Naive B cell (primary cell): ENCODE measurements around the gene TRAF4. TPM values are rescaled to one million over a fixed set of nuclear protein-coding genes. Genes with fewer than 3 reads are reported as not detected.
"Not testable (repeated sequence)": the region's sequence is repeated elsewhere in the genome, so short reads cannot be mapped to it uniquely, and the experiment has no call there.

ENCODE experiments used
- ATAC-seq, 2 donors: fragments of 150-1000 bp; cut with Tn5 transposase; 2 replicates each; pipeline ENCODE4 v1.10.0; 2021; ENCODE audit warnings: low read depth in 2 of 2, mild to moderate bottlenecking in 2 of 2, moderate library complexity in 2 of 2
- DNase-seq: peaks from one replicate; pipeline ENCODE4 v3.0.0; 2022
- H3K27ac Mint-ChIP-seq, 6 donors: one replicate each; pipeline ENCODE4 v1.8.0; 2020 to 2022; ENCODE audit warnings: mild to moderate bottlenecking in 6 of 6, mixed read lengths in 6 of 6, moderate library complexity in 5 of 6, inconsistent platforms in 2 of 6
- H3K27me3 Mint-ChIP-seq, 3 donors: one replicate each; pipeline ENCODE4 v1.8.0; 2021 to 2022; ENCODE audit warnings: mixed read lengths in 3 of 3, mild to moderate bottlenecking in 1 of 3
- H3K36me3 Mint-ChIP-seq, 2 donors: one replicate each; pipeline ENCODE4 v1.8.0; 2020 to 2022; ENCODE audit warnings: mixed read lengths in 2 of 2, inconsistent platforms in 1 of 2, mild to moderate bottlenecking in 1 of 2
- H3K4me1 Mint-ChIP-seq, 3 donors: one replicate each; pipeline ENCODE4 v1.8.0; 2020 to 2022; ENCODE audit warnings: mixed read lengths in 3 of 3, inconsistent platforms in 1 of 3, mild to moderate bottlenecking in 1 of 3, moderate library complexity in 1 of 3
- H3K4me3 Mint-ChIP-seq, 8 donors: one replicate each; pipeline ENCODE4 v1.8.0; 2020 to 2022; ENCODE audit warnings: mild to moderate bottlenecking in 8 of 8, mixed read lengths in 8 of 8, moderate library complexity in 8 of 8, inconsistent platforms in 2 of 8
- H3K9me3 Mint-ChIP-seq, 7 donors: one replicate each; pipeline ENCODE4 v1.8.0; 2020 to 2022; ENCODE audit warnings: mixed read lengths in 7 of 7, mild to moderate bottlenecking in 5 of 7, inconsistent platforms in 2 of 7, moderate library complexity in 1 of 7
- polyA plus RNA-seq, 6 donors: library from polyadenylated mRNA; unstranded; fragments of 300-500 nt; fragmentation: Illumina TruSeq; gene quantifications; one replicate each; pipeline ENCODE4 v1.2.3, GENCODE V29; 2021; ENCODE audit warnings: low read depth in 6 of 6

Gene TRAF4
- polyA plus RNA-seq, 6 donors from 2014 or later: 5.4 to 17.1 (median 12.0) TPM

GRCh38 chr17:28726627-28727491 lies 17.0 kb upstream of the TRAF4 start:
- ATAC-seq: peak; percentile 29 to 30
- Mint-ChIP-seq H3K4me1 (peaks cover 52 to 68% (median 58%) of the 10 kb centered on the region in 3 donors), H3K9me3 (no peaks in the 10 kb centered on the region), H3K27me3 (no peaks in the 10 kb centered on the region), H3K27ac (peak overlapping the region; percentile 99 to 100 (median 100)), H3K36me3 (peaks cover 6 to 10% of the 10 kb centered on the region in 2 donors), H3K4me3 (peak overlapping the region; percentile 95 to 100 (median 97))
- peak; percentile 89 for DNase-seq

DNA sequence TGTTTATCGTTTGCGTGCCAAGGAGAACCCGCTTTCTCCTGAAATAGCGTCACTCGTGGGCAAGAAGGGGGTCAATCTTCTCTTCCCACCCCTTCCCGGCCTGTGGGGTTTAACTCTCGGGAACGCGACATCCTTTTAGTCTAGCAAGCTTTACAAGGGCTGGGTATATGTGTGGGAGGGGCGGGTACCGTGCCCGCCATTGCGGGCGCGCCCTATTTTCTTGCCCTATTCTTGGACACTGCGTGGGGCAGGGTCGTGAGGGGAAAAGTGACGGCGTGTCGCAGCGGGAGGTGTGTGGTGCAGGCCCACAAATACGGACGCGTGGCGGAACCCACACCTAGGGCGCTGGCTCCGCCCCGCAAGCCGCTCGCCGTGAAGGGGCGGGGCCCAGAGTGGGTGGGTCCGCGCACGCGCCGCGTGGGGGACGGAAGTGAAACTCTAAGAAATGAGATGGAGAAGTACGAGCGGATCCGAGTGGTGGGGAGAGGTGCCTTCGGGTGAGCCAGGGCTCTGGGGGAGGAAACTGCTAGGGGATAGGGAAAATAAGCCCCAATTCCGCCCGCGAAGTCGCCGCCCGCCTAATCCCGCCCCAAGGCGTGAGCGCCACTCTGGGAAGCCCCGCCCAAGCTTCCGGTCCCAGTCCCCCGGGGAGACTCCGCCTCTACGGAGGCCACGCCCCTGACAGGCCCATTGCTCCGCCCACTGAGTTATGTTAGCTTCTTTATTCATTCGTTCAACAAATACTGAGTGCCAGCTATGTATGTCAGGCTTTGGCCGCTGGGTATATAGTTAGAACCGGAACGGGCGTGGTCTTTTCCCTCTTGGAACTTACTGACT lies 15.2 kb upstream of the TRAF4 start, which contains the start of gene NEK8:
TSS of gene NEK8 (plus strand) at position 425 of the 837 bp plus-strand sequence. CDS start at position 451, 26 bp downstream.
- peak; percentile 99 for DNase-seq
- peak within 1 kb of the TSS; percentile 95 to 100 (median 97) for H3K4me3 Mint-ChIP-seq
- H3K4me1 Mint-ChIP-seq: peaks cover 55 to 61% (median 57%) of the 10 kb centered on the region in 3 donors
- ATAC-seq: peak; percentile 62 to 64
- no peaks in the 10 kb centered on the region for H3K27me3 Mint-ChIP-seq
- no peaks in the 10 kb centered on the region for H3K9me3 Mint-ChIP-seq
- peak within 1 kb of the TSS; percentile 99 to 100 (median 100) for H3K27ac Mint-ChIP-seq
- peaks cover 6 to 10% of the 10 kb centered on the region in 2 donors for H3K36me3 Mint-ChIP-seq

- Mint-ChIP-seq H3K4me1 (peaks cover 47 to 62% (median 62%) of the 10 kb centered on the region in 3 donors), H3K4me3 (peak overlapping the region in 5 of 8 donors; percentile 18 to 100 (median 97)), H3K27ac (peak overlapping the region in 5 of 6 donors; percentile 17 to 100 (median 82)), H3K27me3 (no peaks in the 10 kb centered on the region), H3K9me3 (no peaks in the 10 kb centered on the region), H3K36me3 (no peaks in the 10 kb centered on the region)
- ATAC-seq (no peak), DNase-seq (no peak)
Observed at GRCh38 chr17:28729950-28730330, 13.9 kb upstream of the TRAF4 start.

DNA sequence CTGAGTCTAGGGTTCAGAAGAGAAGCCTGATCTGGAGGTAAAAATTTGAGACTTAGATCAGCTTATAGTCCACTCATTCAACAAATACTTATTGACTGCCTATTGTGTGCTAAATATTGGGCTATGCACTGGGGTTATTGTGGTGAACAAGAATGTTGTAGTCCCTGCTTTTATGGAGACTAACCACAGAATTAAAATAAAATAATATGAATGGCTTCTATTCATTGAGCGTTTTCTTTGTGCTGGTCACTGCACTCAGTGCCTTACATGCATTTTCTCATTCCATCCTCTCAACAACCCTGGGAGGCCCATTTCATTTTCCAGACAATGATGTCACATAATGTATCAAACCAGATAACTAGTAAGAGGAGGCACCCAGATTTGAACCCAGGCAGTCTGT lies 10.5 kb upstream of the TRAF4 start:
- peaks cover 26 to 69% (median 58%) of the 10 kb centered on the region in 3 donors for H3K4me1 Mint-ChIP-seq

DNA sequence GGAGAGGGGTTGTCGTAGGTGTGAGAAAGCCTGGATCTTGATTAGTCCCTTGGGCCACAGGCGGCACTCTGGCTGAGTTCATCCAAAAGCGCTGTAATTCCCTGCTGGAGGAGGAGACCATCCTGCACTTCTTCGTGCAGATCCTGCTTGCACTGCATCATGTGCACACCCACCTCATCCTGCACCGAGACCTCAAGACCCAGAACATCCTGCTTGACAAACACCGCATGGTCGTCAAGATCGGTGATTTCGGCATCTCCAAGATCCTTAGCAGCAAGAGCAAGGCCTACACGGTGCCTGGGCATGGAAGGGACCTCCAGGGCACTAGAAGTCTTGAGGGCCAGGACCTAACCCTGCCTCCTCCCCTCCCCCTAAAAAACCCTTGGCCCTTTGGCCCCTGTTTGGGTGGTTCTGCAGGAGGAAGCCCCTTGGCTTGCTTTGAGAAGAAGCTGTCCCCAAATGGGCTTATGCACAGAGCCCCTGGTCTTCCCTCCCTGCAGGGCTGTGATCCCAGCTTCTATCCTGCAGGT lies 9.0 kb upstream of the TRAF4 start:
- DNase-seq: no peak

More for the DNA sequence above, 10.5 kb upstream of the TRAF4 start:
- DNase-seq (no peak), ATAC-seq (no peak)
- Mint-ChIP-seq H3K27me3 (no peaks in the 10 kb centered on the region), H3K27ac (peak overlapping the region in 2 of 6 donors; percentile 22 to 54), H3K9me3 (no peaks in the 10 kb centered on the region), H3K4me3 (peak overlapping the region in 3 of 8 donors; percentile 13 to 51 (median 37)), H3K36me3 (peaks cover 0 to under 1% of the 10 kb centered on the region in 2 donors)

DNA sequence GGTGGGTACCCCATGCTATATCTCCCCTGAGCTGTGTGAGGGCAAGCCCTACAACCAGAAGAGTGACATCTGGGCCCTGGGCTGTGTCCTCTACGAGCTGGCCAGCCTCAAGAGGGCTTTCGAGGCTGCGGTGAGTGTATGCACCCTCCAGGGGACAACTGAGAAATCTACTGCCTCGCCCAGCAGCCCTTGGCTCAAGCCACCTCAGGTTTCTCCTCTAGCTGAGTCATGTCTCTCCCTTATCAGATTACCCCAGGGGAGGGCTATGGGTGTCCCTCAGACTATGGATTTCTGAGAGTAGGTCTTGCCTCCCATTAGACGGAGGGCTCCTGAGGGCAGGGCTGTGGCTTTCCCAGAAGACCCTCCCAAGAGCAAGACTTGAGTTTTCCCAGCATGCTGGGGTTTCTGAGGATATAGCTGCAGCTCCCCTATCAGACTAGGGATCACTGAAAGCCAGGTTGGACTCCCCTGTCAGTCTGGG lies 8.5 kb upstream of the TRAF4 start:
- Mint-ChIP-seq H3K4me3 (peak overlapping the region in 2 of 8 donors; percentile 3 to 47), H3K4me1 (peaks cover 27 to 72% (median 60%) of the 10 kb centered on the region in 3 donors), H3K27me3 (no peaks in the 10 kb centered on the region), H3K9me3 (peaks cover 0 to 2% (median 0%) of the 10 kb centered on the region in 7 donors), H3K36me3 (peaks cover 0 to 4% of the 10 kb centered on the region in 2 donors), H3K27ac (peak overlapping the region in 2 of 6 donors; percentile 29 to 49)
- DNase-seq: no peak
- ATAC-seq: no peak

More for the DNA sequence above, 9.0 kb upstream of the TRAF4 start:
- no peak for ATAC-seq
- Mint-ChIP-seq H3K27me3 (no peaks in the 10 kb centered on the region), H3K36me3 (peaks cover 0 to 4% of the 10 kb centered on the region in 2 donors), H3K4me1 (peaks cover 27 to 70% (median 60%) of the 10 kb centered on the region in 3 donors), H3K4me3 (peak overlapping the region in 2 of 8 donors; percentile 3 to 51), H3K9me3 (peaks cover 0 to 2% (median 0%) of the 10 kb centered on the region in 7 donors), H3K27ac (peak overlapping the region in 3 of 6 donors; percentile 29 to 69 (median 49))

DNA sequence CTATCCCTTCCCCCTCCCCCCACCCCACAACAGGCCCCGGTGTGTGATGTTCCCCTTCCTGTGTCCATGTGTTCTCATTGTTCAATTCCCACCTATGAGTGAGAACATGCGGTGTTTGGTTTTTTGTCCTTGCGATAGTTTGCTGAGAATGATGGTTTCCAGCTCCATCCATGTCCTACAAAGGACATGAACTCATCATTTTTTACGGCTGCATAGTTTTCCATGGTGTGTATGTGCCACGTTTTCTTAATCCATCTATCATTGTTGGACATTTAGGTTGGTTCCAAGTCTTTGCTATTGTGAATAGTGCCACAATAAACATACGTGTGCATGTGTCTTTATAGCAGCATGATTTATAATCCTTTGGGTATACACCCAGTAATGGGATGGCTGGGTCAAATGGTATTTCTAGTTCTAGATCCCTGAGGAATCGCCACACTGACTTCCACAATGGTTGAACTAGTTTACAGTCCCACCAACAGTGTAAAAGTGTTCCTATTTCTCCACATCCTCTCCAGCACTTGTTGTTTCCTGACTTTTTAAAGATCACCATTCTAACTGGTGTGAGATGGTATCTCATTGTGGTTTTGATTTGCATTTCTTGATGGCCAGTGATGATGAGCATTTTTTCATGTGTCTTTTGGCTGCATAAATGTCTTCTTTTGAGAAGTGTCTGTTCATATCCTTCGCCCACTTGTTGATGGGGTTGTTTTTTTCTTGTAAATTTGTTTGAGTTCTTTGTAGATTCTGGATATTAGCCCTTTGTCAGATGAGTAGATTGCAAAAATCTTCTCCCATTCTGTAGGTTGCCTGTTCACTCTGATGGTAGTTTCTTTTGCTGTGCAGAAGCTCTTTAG lies 7.7 kb upstream of the TRAF4 start:
- ATAC-seq, H3K27me3 Mint-ChIP-seq, H3K36me3 Mint-ChIP-seq, DNase-seq, H3K9me3 Mint-ChIP-seq: not testable (repeated sequence)
- peak overlapping the region in 1 of 8 donors; percentile 15 for H3K4me3 Mint-ChIP-seq
- H3K27ac Mint-ChIP-seq: peak overlapping the region in 3 of 6 donors; percentile 52 to 100 (median 99)
- peaks cover 36 to 75% (median 69%) of the 10 kb centered on the region in 3 donors for H3K4me1 Mint-ChIP-seq

DNA sequence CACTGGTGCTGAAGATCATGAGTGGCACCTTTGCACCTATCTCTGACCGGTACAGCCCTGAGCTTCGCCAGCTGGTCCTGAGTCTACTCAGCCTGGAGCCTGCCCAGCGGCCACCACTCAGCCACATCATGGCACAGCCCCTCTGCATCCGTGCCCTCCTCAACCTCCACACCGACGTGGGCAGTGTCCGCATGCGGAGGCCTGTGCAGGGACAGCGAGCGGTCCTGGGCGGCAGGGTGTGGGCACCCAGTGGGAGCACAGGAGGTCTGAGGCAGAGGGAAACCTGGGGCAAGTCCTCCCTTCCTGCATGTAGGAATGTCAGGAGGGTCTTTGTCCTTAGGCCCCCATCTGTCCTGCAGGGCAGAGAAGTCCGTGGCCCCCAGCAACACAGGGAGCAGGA lies 6.5 kb upstream of the TRAF4 start:
- Mint-ChIP-seq H3K27me3 (no peaks in the 10 kb centered on the region), H3K36me3 (peaks cover 0 to 4% of the 10 kb centered on the region in 2 donors), H3K9me3 (peaks cover 0 to 2% (median 0%) of the 10 kb centered on the region in 7 donors), H3K4me3 (peak overlapping the region in 7 of 8 donors; percentile 30 to 81 (median 64)), H3K27ac (peak overlapping the region; percentile 79 to 100 (median 100)), H3K4me1 (peaks cover 43 to 83% (median 80%) of the 10 kb centered on the region in 3 donors)
- DNase-seq (no peak), ATAC-seq (no peak)

DNA sequence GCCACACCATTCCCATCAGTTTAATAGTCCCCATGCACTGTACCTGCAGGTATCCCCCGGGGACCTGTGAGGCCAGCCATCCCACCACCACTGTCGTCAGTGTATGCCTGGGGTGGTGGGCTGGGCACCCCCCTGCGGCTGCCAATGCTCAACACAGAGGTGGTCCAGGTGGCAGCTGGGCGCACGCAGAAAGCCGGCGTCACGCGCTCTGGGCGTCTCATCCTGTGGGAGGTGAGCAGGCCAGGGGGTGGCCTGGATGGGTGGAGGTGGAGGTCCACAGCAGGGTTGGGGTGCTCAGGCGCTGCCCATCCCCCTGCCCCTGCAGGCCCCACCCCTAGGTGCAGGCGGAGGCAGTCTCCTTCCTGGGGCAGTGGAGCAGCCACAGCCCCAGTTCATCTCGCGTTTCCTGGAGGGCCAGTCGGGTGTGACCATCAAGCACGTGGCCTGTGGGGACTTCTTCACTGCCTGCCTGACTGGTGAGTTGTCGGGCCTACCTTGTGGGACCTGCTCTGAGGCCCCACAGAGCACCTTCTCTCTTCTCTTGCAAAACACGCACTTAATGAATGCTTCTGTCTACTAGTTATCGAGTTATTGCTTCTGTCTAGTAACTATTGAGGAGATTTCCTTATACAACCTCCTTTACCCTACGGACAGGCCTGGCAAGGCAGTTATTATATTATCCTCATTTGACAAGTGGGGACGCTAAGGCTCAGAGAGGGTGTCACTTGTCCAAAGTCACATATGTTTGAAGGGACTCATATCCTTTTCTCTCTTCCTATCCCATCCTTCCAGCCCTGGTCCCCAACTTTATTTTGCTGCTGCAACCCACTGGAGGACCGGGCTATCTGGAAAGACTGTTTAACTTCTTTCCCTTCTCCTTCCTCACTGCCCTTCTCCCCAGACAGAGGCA lies 5.8 kb upstream of the TRAF4 start:
- DNase-seq: peak; percentile 88
- peak; percentile 75 for ATAC-seq
- peak overlapping the region; percentile 66 to 92 (median 83) for H3K4me3 Mint-ChIP-seq
- H3K4me1 Mint-ChIP-seq: peaks cover 44 to 90% (median 84%) of the 10 kb centered on the region in 3 donors
- peaks cover 0 to 4% of the 10 kb centered on the region in 2 donors for H3K36me3 Mint-ChIP-seq
- H3K27ac Mint-ChIP-seq: peak overlapping the region; percentile 99 to 100 (median 100)
- H3K9me3 Mint-ChIP-seq: peaks cover 0 to 2% (median 0%) of the 10 kb centered on the region in 7 donors
- H3K27me3 Mint-ChIP-seq: no peaks in the 10 kb centered on the region

GRCh38 chr17:28738680-28739384 lies 5.0 kb upstream of the TRAF4 start:
- Mint-ChIP-seq H3K4me1 (peaks cover 42 to 89% (median 81%) of the 10 kb centered on the region in 3 donors), H3K4me3 (peak overlapping the region; percentile 66 to 92 (median 83)), H3K36me3 (peaks cover 0 to 4% of the 10 kb centered on the region in 2 donors), H3K27me3 (no peaks in the 10 kb centered on the region), H3K27ac (peak overlapping the region; percentile 99 to 100 (median 100)), H3K9me3 (peaks cover 0 to 2% (median 0%) of the 10 kb centered on the region in 7 donors)
- DNase-seq (peak; percentile 91), ATAC-seq (peak; percentile 68 to 73)
